DND-41 (cell line): ENCODE measurements around the gene CCDC85A.

Experiments
- ATAC-seq: fragments of 200-7000 bp; cut with Tn5 transposase; 3 replicates; pipeline ENCODE4 v1.9.1; 2021; ENCODE audit warnings: low read depth; ENCODE audit not compliant: insufficient read depth
- DNase-seq: peaks from one replicate; pipeline ENCODE4 v3.0.0-alpha.2; 2020
- H2AFZ ChIP-seq: 2 replicates; pipeline ENCODE4 v1.6.0; 2012; ENCODE audit warnings: low read depth, low read length
- H3K27ac ChIP-seq: 2 replicates; pipeline ENCODE4 v1.5.1; 2012; ENCODE audit warnings: low read length, inconsistent platforms
- H3K27me3 ChIP-seq: fragments of 200-600 bp; sonication (generic); 2 replicates; pipeline ENCODE4 v1.6.0; 2012; ENCODE audit warnings: low read length, mild to moderate bottlenecking, inconsistent platforms; ENCODE audit not compliant: insufficient read depth, poor library complexity
- H3K36me3 ChIP-seq: 2 replicates; pipeline ENCODE4 v1.5.1; 2012; ENCODE audit warnings: low read length, inconsistent platforms; ENCODE audit not compliant: insufficient read depth
- H3K4me1 ChIP-seq: 2 replicates; pipeline ENCODE4 v1.5.1; 2012; ENCODE audit warnings: mild to moderate bottlenecking, low read length; ENCODE audit not compliant: insufficient read depth
- H3K4me2 ChIP-seq: 2 replicates; pipeline ENCODE4 v1.6.0; 2012; ENCODE audit warnings: mild to moderate bottlenecking, moderate library complexity, low read length, inconsistent platforms; ENCODE audit not compliant: insufficient read depth
- H3K4me3 ChIP-seq, 2 experiments: fragments of 200-600 bp in 1 of 2; shearing (Covaris generic) in 1 of 2; 2 replicates each; pipeline ENCODE4 v1.5.1; 2012 to 2016; ENCODE audit warnings: inconsistent platforms in 2 of 2, low read length in 2 of 2, mild to moderate bottlenecking in 2 of 2, low read depth in 1 of 2, moderate library complexity in 1 of 2
- H3K79me2 ChIP-seq: 2 replicates; pipeline ENCODE4 v1.6.0; 2012; ENCODE audit warnings: low read length, inconsistent platforms; ENCODE audit not compliant: insufficient read depth
- H3K9ac ChIP-seq: 2 replicates; pipeline ENCODE4 v1.6.0; 2012; ENCODE audit warnings: low read depth, mild to moderate bottlenecking, inconsistent platforms, low read length, moderate library complexity
- H3K9me3 ChIP-seq: 2 replicates; pipeline ENCODE4 v1.5.1; 2012; ENCODE audit warnings: low read length, moderate library complexity, mild to moderate bottlenecking, inconsistent platforms; ENCODE audit not compliant: insufficient read depth, severe bottlenecking
- H4K20me1 ChIP-seq: 2 replicates; pipeline ENCODE4 v1.6.0; 2012; ENCODE audit warnings: low read length; ENCODE audit not compliant: insufficient read depth
- CTCF ChIP-seq: IDR thresholded peaks from 2 replicates; pipeline ENCODE4 v1.5.1; 2012; ENCODE audit warnings: borderline replicate concordance, low read length, moderate library complexity, mild to moderate bottlenecking; ENCODE audit not compliant: poor library complexity, severe bottlenecking; ENCODE audit errors: extremely low read depth
- EZH2 ChIP-seq: IDR thresholded peaks from 3 replicates; pipeline ENCODE4 v1.6.1; 2012; ENCODE audit warnings: borderline replicate concordance, low read depth, mild to moderate bottlenecking, moderate library complexity, low read length, inconsistent platforms; ENCODE audit not compliant: severe bottlenecking

CCDC85A gene

GRCh38 chr2:56297671-56298070 lies 113.9 kb downstream of the CCDC85A start:
- Histone ChIP-seq H3K79me2 (no peaks in the 10 kb centered on the region), H3K27me3 (no peaks in the 10 kb centered on the region), H4K20me1 (no peaks in the 10 kb centered on the region), H3K27ac (no peak overlapping the region), H3K4me2 (no peak overlapping the region), H3K4me1 (no peaks in the 10 kb centered on the region), H2AFZ (no peak overlapping the region), H3K36me3 (no peaks in the 10 kb centered on the region), H3K9me3 (no peaks in the 10 kb centered on the region), H3K9ac (no peak overlapping the region), H3K4me3 (no peak overlapping the region)
- ATAC-seq, result no peak
- DNase-seq, result no peak
- no peak for TF ChIP-seq EZH2
- TF ChIP-seq CTCF, result no peak

- Histone ChIP-seq H3K9me3 (no peaks in the 10 kb centered on the region), H3K79me2 (no peaks in the 10 kb centered on the region), H3K4me1 (no peaks in the 10 kb centered on the region), H2AFZ (no peak overlapping the region), H3K4me3 (no peak overlapping the region), H3K27ac (no peak overlapping the region), H3K27me3 (no peaks in the 10 kb centered on the region), H3K36me3 (no peaks in the 10 kb centered on the region), H4K20me1 (no peaks in the 10 kb centered on the region), H3K9ac (no peak overlapping the region), H3K4me2 (no peak overlapping the region)
- DNase-seq (no peak), ATAC-seq (no peak)
- no peak for TF ChIP-seq CTCF
- no peak for TF ChIP-seq EZH2
These were observed 115.4 kb downstream of the CCDC85A start for GRCh38 chr2:56299171-56299691.

GRCh38 chr2:56309626-56310170 lies 125.9 kb downstream of the CCDC85A start:
- H3K9me3 ChIP-seq, result no peaks in the 10 kb centered on the region
- DNase-seq, result no peak

More at GRCh38 chr2:56309626-56310170, 125.9 kb downstream of the CCDC85A start:
- Histone ChIP-seq H3K27ac (no peak overlapping the region), H3K4me2 (no peak overlapping the region), H3K27me3 (no peaks in the 10 kb centered on the region), H3K9ac (no peak overlapping the region), H3K79me2 (no peaks in the 10 kb centered on the region), H3K36me3 (no peaks in the 10 kb centered on the region), H2AFZ (no peak overlapping the region), H4K20me1 (no peaks in the 10 kb centered on the region), H3K4me3 (no peak overlapping the region), H3K4me1 (no peaks in the 10 kb centered on the region)
- no peak for ATAC-seq
- TF ChIP-seq EZH2, result no peak
- TF ChIP-seq CTCF, result no peak
